ENCODE measurements around the gene PIK3AP1. TPM values are rescaled to one million over a fixed set of nuclear protein-coding genes. Genes with fewer than 3 reads are reported as not detected.
"Not testable (repeated sequence)": the region's sequence is repeated elsewhere in the genome, so short reads cannot be mapped to it uniquely, and the experiment has no call there.

Gene PIK3AP1
- total RNA-seq, 1 donor from 2014 or later: 9.6 TPM

- no peak overlapping the region for H3K27ac Mint-ChIP-seq
- H3K27me3 Mint-ChIP-seq: peaks cover 4% of the 10 kb centered on the region
- DNase-seq: no peak
- H3K36me3 Mint-ChIP-seq (ENCODE audit: low read depth): no peaks in the 10 kb centered on the region
- H3K4me1 Mint-ChIP-seq: peaks cover 9% of the 10 kb centered on the region
- intact Hi-C loops (cut with micrococcal nuclease): no loop called here
- H3K9me3 Mint-ChIP-seq: no peaks in the 10 kb centered on the region
- no peak overlapping the region for H3K4me3 Mint-ChIP-seq
Observed at GRCh38 chr10:96714031-96714590, 6.2 kb downstream of the PIK3AP1 start.

DNA sequence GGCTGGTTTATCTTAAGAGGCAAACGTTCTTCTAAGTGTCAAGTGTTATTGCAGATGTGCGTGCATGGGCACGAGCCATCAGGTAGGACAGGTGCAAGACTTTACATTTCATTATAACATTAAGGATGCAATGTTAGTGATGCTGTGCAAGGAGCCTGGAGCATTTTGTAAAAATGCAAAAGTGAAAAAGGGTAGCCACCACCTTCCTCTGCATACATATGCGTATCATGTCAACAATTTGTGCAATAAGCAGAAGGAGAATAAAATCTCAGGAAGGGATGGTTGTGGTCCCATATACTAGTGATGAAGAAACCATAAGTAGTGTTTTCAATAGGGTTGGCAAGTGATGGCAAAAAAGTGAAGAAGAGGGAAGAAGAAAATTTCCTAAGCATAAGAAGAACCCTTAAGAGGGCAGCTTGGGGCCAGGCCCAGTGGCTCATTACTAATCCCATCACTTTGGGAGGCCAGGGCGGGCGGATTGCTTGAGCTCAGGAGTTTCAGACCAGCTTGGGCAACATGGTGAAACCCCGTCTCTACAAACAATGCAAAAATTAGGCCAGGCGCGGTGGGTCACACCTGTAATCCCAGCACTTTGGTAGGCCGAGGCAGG, 7.5 kb downstream of the PIK3AP1 start:
- H3K9me3 Mint-ChIP-seq: no peaks in the 10 kb centered on the region
- H3K27ac Mint-ChIP-seq: no peak overlapping the region
- no peak for DNase-seq
- H3K36me3 Mint-ChIP-seq (ENCODE audit: low read depth): no peaks in the 10 kb centered on the region
- intact Hi-C loops (cut with micrococcal nuclease): no loop called here
- peaks cover 5% of the 10 kb centered on the region for H3K4me1 Mint-ChIP-seq
- no peaks in the 10 kb centered on the region for H3K27me3 Mint-ChIP-seq
- no peak overlapping the region for H3K4me3 Mint-ChIP-seq

- no peak overlapping the region for H3K27ac Mint-ChIP-seq
- intact Hi-C loops (cut with micrococcal nuclease): no loop called here
- H3K36me3 Mint-ChIP-seq (ENCODE audit: low read depth): no peaks in the 10 kb centered on the region
- H3K4me3 Mint-ChIP-seq: no peak overlapping the region
- no peaks in the 10 kb centered on the region for H3K4me1 Mint-ChIP-seq
- H3K27me3 Mint-ChIP-seq: no peaks in the 10 kb centered on the region
- no peak for DNase-seq
- H3K9me3 Mint-ChIP-seq: no peaks in the 10 kb centered on the region
Observed at GRCh38 chr10:96711048-96711728, 9.1 kb downstream of the PIK3AP1 start.

GRCh38 chr10:96709525-96709924, 10.8 kb downstream of the PIK3AP1 start:
- no peaks in the 10 kb centered on the region for H3K9me3 Mint-ChIP-seq
- no peaks in the 10 kb centered on the region for H3K4me1 Mint-ChIP-seq
- no peaks in the 10 kb centered on the region for H3K27me3 Mint-ChIP-seq
- no peak for DNase-seq
- H3K4me3 Mint-ChIP-seq: no peak overlapping the region
- intact Hi-C loops (cut with micrococcal nuclease): no loop called here
- H3K27ac Mint-ChIP-seq: no peak overlapping the region
- H3K36me3 Mint-ChIP-seq (ENCODE audit: low read depth): no peaks in the 10 kb centered on the region

DNA sequence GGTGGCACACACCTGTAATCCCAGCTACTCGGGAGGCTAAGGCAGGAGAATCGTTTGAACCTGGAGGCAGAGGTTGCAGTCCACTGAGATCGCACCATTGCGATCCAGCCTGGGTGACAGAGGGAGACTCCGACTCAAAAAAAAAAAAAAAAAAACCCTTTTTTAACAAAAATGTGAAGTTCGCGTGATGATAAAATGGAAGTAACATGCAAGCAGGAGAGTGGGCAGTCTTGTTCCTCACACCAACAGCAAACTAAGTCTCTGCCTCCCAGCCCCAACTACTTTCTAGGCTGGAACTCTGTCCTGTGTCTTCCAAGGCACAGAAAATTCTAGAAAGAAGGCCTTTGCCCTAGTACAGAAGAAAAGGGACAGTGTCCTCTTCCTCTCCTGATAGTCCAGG, 11.3 kb downstream of the PIK3AP1 start:
- intact Hi-C loops (cut with micrococcal nuclease): no loop called here
- Mint-ChIP-seq H3K27me3 (no peaks in the 10 kb centered on the region), H3K4me3 (no peak overlapping the region), H3K4me1 (no peaks in the 10 kb centered on the region), H3K36me3 (ENCODE audit: low read depth) (no peaks in the 10 kb centered on the region), H3K9me3 (no peaks in the 10 kb centered on the region), H3K27ac (no peak overlapping the region)
- no peak for DNase-seq

- H3K36me3 Mint-ChIP-seq (ENCODE audit: low read depth): no peaks in the 10 kb centered on the region
- intact Hi-C loops (cut with micrococcal nuclease): no loop called here
- H3K9me3 Mint-ChIP-seq: no peaks in the 10 kb centered on the region
- no peaks in the 10 kb centered on the region for H3K27me3 Mint-ChIP-seq
- H3K27ac Mint-ChIP-seq: no peak overlapping the region
- H3K4me3 Mint-ChIP-seq: no peak overlapping the region
- H3K4me1 Mint-ChIP-seq: no peaks in the 10 kb centered on the region
- no peak for DNase-seq
Observed at GRCh38 chr10:96708456-96708855, 11.9 kb downstream of the PIK3AP1 start.

DNA sequence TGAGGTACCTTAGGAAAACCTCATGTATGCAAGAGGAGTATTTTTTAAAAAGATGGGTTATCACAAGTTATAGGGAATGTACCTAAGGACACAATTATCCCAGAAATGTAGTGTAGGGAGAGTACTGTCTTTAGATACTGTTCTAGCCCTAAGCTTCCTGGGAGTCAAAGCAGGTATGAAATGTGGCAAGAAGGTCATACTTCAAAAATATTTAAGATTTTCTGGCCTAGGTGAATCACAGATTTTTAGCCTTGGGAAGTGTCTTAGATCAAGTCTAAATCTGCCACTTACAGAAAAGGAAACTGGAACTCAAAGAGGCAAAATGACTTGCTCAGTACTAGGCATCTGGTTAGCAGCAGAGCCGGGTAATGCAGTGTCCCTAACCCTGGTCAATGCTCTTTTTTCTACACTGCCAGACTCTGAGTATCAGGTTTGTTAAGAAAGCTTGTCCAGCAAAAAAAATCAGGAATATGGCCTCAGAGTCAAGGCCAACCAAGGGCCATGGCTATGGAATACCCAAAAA, 13.9 kb downstream of the PIK3AP1 start:
- Mint-ChIP-seq H3K9me3 (no peaks in the 10 kb centered on the region), H3K36me3 (ENCODE audit: low read depth) (no peaks in the 10 kb centered on the region), H3K27me3 (no peaks in the 10 kb centered on the region), H3K27ac (no peak overlapping the region), H3K4me1 (no peaks in the 10 kb centered on the region), H3K4me3 (no peak overlapping the region)
- intact Hi-C loops (cut with micrococcal nuclease): no loop called here
- DNase-seq: no peak

DNA sequence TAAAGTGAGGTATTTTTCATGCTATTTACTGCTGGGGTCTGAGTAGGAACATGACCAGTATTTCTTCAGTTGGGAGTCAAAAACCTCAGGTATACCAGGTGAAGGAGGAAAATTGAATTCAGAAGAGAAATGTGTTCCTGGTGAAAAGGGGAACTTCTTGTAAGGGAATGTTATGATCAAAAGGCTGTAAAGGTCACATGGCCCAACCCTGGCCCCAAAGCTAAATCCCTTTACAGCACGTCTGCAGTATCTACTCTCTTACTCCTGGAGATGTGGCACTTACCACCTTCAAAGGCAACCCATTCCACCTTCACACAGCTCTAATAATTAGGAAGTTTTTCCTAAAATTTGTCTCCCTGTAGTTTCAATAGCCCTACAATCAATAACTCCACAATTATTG, 15.2 kb downstream of the PIK3AP1 start:
- intact Hi-C loops (cut with micrococcal nuclease): no loop called here
- no peak overlapping the region for H3K4me3 Mint-ChIP-seq
- no peak overlapping the region for H3K27ac Mint-ChIP-seq

DNA sequence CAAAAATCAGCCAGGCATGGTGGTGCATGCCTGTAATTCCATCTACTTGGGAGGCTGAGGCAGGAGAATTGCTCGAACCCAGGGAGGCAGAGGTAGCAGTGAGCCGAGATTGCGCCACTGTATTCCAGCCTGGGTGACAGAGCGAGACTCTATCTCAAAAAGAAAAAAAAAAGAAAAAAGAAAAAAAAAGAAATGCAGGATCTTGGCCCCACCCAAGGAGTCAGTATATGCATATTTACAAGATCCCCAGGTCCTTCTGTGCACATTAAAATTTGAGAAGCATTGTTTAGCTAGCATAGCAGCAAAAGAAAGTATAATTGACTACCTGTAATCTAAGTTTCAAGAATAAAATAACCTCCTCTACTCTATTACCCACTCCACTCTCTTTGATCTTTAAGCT, 15.8 kb downstream of the PIK3AP1 start:
- H3K4me1 Mint-ChIP-seq: no peaks in the 10 kb centered on the region
- H3K4me3 Mint-ChIP-seq: no peak overlapping the region
- no peaks in the 10 kb centered on the region for H3K9me3 Mint-ChIP-seq
- no peaks in the 10 kb centered on the region for H3K36me3 Mint-ChIP-seq (ENCODE audit: low read depth)
- no peak for DNase-seq
- H3K27me3 Mint-ChIP-seq: no peaks in the 10 kb centered on the region
- intact Hi-C loops (cut with micrococcal nuclease): no loop called here
- H3K27ac Mint-ChIP-seq: no peak overlapping the region

More for the DNA sequence above, 15.2 kb downstream of the PIK3AP1 start:
- no peaks in the 10 kb centered on the region for H3K27me3 Mint-ChIP-seq
- H3K9me3 Mint-ChIP-seq: no peaks in the 10 kb centered on the region
- DNase-seq: no peak
- H3K36me3 Mint-ChIP-seq (ENCODE audit: low read depth): no peaks in the 10 kb centered on the region
- H3K4me1 Mint-ChIP-seq: no peaks in the 10 kb centered on the region

- H3K4me1 Mint-ChIP-seq: no peaks in the 10 kb centered on the region
- no peak overlapping the region for H3K4me3 Mint-ChIP-seq
- H3K36me3 Mint-ChIP-seq (ENCODE audit: low read depth): no peaks in the 10 kb centered on the region
- no peak for DNase-seq
- no peak overlapping the region for H3K27ac Mint-ChIP-seq
- H3K9me3 Mint-ChIP-seq: no peaks in the 10 kb centered on the region
- intact Hi-C loops (cut with micrococcal nuclease): no loop called here
- no peaks in the 10 kb centered on the region for H3K27me3 Mint-ChIP-seq
Observed at GRCh38 chr10:96703358-96703757, 17.0 kb downstream of the PIK3AP1 start.

- Mint-ChIP-seq H3K36me3 (ENCODE audit: low read depth) (no peaks in the 10 kb centered on the region), H3K4me1 (peaks cover 2% of the 10 kb centered on the region)
Observed at GRCh38 chr10:96701265-96701664, 19.0 kb downstream of the PIK3AP1 start.

DNA sequence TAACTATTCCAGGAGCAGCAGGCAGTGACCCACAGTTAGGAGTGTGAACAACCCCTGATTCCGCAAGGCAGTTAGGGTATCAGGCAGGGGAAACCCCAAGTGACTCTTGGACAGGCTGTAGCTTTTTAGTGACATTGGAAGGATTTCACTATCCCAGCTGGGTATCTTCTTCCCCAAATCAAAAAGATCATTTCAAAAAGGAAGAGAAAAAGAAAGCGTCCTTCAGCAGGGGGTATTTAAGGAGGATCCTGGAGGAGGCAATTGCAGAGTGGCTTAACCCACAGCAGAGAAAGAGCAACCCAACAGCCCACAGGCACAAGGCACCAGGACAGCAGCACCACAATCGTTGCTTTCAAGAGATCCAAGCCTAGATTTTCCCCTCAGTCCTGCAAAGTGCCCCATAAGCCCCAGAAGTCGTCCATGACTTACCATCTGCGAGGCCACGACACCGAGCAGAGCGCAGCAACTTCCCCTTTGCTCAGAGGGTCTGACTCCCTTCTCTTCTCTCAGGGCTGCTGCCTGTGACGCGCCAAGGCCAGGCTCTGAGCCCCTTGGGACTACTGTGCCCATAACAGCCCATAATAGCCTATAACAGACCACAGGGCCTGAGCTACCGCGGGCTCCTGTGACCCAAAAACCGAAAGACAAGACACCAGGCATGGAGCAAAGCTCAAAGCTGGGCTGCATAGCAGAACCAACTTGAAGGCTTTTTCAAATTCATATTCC, 19.8 kb downstream of the PIK3AP1 start:
- no peak overlapping the region for H3K4me3 Mint-ChIP-seq
- H3K36me3 Mint-ChIP-seq (ENCODE audit: low read depth): no peaks in the 10 kb centered on the region
- intact Hi-C loops (cut with micrococcal nuclease): no loop called here
- DNase-seq: no peak
- H3K9me3 Mint-ChIP-seq: no peaks in the 10 kb centered on the region
- no peak overlapping the region for H3K27ac Mint-ChIP-seq
- H3K27me3 Mint-ChIP-seq: no peaks in the 10 kb centered on the region
- H3K4me1 Mint-ChIP-seq: peaks cover 8% of the 10 kb centered on the region

More at GRCh38 chr10:96701265-96701664, 19.0 kb downstream of the PIK3AP1 start:
- Mint-ChIP-seq H3K27ac (no peak overlapping the region), H3K9me3 (no peaks in the 10 kb centered on the region), H3K27me3 (no peaks in the 10 kb centered on the region), H3K4me3 (no peak overlapping the region)
- no peak for DNase-seq
- intact Hi-C loops (cut with micrococcal nuclease): no loop called here

GRCh38 chr10:96699613-96700012, 20.7 kb downstream of the PIK3AP1 start:
- H3K4me1 Mint-ChIP-seq: peaks cover 14% of the 10 kb centered on the region
- no peaks in the 10 kb centered on the region for H3K9me3 Mint-ChIP-seq
- no peak for DNase-seq
- no peaks in the 10 kb centered on the region for H3K27me3 Mint-ChIP-seq
- no peak overlapping the region for H3K4me3 Mint-ChIP-seq
- intact Hi-C loops (cut with micrococcal nuclease): loop anchor here (10.0 kb wide), 1 partner anchor 55 kb away; no protein-coding TSS in a partner anchor
- H3K27ac Mint-ChIP-seq: no peak overlapping the region
- H3K36me3 Mint-ChIP-seq (ENCODE audit: low read depth): no peaks in the 10 kb centered on the region

DNA sequence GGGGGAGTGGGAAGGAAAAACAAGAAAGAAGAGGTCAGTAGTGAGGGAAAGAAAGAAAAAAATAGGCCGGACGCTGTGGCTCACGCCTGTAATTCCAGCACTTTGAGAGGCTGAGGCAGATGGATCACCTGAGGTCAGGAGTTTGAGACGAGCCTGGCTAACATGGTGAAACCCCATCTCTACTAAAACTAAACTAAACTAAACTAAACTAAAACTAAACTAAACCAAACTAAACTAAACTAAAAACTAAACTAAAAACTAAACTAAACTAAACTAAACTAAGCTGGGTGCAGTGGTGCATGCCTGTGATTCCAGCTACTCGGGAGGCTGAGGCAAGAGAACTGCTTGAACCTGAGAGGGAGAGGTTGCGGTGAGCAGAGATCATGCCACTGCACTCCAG, 22.0 kb downstream of the PIK3AP1 start:
- not testable (repeated sequence) for H3K36me3 Mint-ChIP-seq (ENCODE audit: low read depth); DNase-seq; H3K9me3 Mint-ChIP-seq; H3K27ac Mint-ChIP-seq; H3K27me3 Mint-ChIP-seq; H3K4me3 Mint-ChIP-seq
- H3K4me1 Mint-ChIP-seq: peaks cover 17% of the 10 kb centered on the region
- intact Hi-C loops (cut with micrococcal nuclease): loop anchor here (10.0 kb wide), 1 partner anchor 54 kb away; no protein-coding TSS in a partner anchor

All from activated CD4-positive, alpha-beta T cell treated with anti-CD3 and anti-CD28 coated beads, Interleukin-2, amount 10 ng/mL, durations not matched to agents 24 days and 14 days (primary cell).